ENCODE results near the gene WDR82.

- TF ChIP-seq, protein P1, sequence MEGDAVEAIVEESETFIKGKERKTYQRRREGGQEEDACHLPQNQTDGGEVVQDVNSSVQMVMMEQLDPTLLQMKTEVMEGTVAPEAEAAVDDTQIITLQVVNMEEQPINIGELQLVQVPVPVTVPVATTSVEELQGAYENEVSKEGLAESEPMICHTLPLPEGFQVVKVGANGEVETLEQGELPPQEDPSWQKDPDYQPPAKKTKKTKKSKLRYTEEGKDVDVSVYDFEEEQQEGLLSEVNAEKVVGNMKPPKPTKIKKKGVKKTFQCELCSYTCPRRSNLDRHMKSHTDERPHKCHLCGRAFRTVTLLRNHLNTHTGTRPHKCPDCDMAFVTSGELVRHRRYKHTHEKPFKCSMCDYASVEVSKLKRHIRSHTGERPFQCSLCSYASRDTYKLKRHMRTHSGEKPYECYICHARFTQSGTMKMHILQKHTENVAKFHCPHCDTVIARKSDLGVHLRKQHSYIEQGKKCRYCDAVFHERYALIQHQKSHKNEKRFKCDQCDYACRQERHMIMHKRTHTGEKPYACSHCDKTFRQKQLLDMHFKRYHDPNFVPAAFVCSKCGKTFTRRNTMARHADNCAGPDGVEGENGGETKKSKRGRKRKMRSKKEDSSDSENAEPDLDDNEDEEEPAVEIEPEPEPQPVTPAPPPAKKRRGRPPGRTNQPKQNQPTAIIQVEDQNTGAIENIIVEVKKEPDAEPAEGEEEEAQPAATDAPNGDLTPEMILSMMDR (conservative IDR thresholded peaks at IDR 0.05; ENCODE audit: low read length): no peak
- no peak for TF ChIP-seq EZH2phosphoT487 (IDR thresholded peaks at IDR 0.05; ENCODE audit: borderline replicate concordance)
These were observed 61.0 kb downstream of the WDR82 start for GRCh38 chr3:52217409-52217805.
